ENCODE results near the gene HOXB4. TPM values are rescaled to one million over a fixed set of nuclear protein-coding genes. Genes with fewer than 3 reads are reported as not detected.

HOXB4 gene
- total RNA-seq, 1 experiment from 2014 or later = 4.3 TPM

Other genes starting within 250 kb of the HOXB4 start
- gene SKAP1, start 148.1 kb downstream of the HOXB4 start, total RNA-seq (2014; rRNA removed; shearing (Covaris generic); ENCODE audit: low replicate concordance) = 1.2 and 1.8 TPM in 2 replicates
- gene HOXB1, start 47.3 kb downstream of the HOXB4 start, total RNA-seq (2014; rRNA removed; shearing (Covaris generic); ENCODE audit: low replicate concordance) = not detected in 2 replicates
- not detected in 2 replicates for gene HOXB2, start 33.2 kb downstream of the HOXB4 start, total RNA-seq (2014; rRNA removed; shearing (Covaris generic); ENCODE audit: low replicate concordance)
- gene HOXB3, start 11.9 kb upstream of the HOXB4 start, total RNA-seq (2014; rRNA removed; shearing (Covaris generic); ENCODE audit: low replicate concordance) = 0.97 and 6.6 TPM in 2 replicates
- gene HOXB5, start 15.4 kb upstream of the HOXB4 start, total RNA-seq (2014; rRNA removed; shearing (Covaris generic); ENCODE audit: low replicate concordance) = not detected in 2 replicates
- 0.48 and 0.65 TPM in 2 replicates for gene HOXB6, start 26.6 kb upstream of the HOXB4 start, total RNA-seq (2014; rRNA removed; shearing (Covaris generic); ENCODE audit: low replicate concordance)
- 9.7 and 12.1 TPM in 2 replicates for gene HOXB7, start 32.7 kb upstream of the HOXB4 start, total RNA-seq (2014; rRNA removed; shearing (Covaris generic); ENCODE audit: low replicate concordance)
- gene HOXB8, start 36.9 kb upstream of the HOXB4 start, total RNA-seq (2014; rRNA removed; shearing (Covaris generic); ENCODE audit: low replicate concordance) = 4.2 TPM in 1 of 2 replicates, not detected in the other
- 0.82 and 3.1 TPM in 2 replicates for gene HOXB9, start 48.0 kb upstream of the HOXB4 start, total RNA-seq (2014; rRNA removed; shearing (Covaris generic); ENCODE audit: low replicate concordance)
- not detected in 2 replicates for gene PRAC1, start 144.2 kb upstream of the HOXB4 start, total RNA-seq (2014; rRNA removed; shearing (Covaris generic); ENCODE audit: low replicate concordance)
- gene PRAC2, start 144.8 kb upstream of the HOXB4 start, total RNA-seq (2014; rRNA removed; shearing (Covaris generic); ENCODE audit: low replicate concordance) = not detected in 2 replicates
- not detected in 2 replicates for gene HOXB13, start 150.4 kb upstream of the HOXB4 start, total RNA-seq (2014; rRNA removed; shearing (Covaris generic); ENCODE audit: low replicate concordance)
- gene TTLL6, start 238.9 kb upstream of the HOXB4 start, total RNA-seq (2014; rRNA removed; shearing (Covaris generic); ENCODE audit: low replicate concordance) = not detected in 2 replicates

All from Karpas-422 (cell line).